Measurements from ENCODE around the gene EIF4E1B.

EIF4E1B gene

GRCh38 chr5:176674799-176675198 is 44.3 kb downstream of the EIF4E1B start:
- TF ChIP-seq CREB5 (CRISPR knock-in tag; IDR thresholded peaks at IDR 0.05; ENCODE audit: low read depth) (no peak), ZFP30 (CRISPR knock-in tag; IDR thresholded peaks at IDR 0.05) (no peak), CSRNP3 (CRISPR knock-in tag; IDR thresholded peaks at IDR 0.05) (no peak), ZNF8 (CRISPR knock-in tag; IDR thresholded peaks at IDR 0.05) (no peak), OSR1 (CRISPR knock-in tag; IDR thresholded peaks at IDR 0.05) (no peak), TCF4 (CRISPR knock-in tag; IDR thresholded peaks at IDR 0.05; ENCODE audit: borderline replicate concordance) (no peak), SNAI2 (CRISPR knock-in tag; IDR thresholded peaks at IDR 0.05) (no peak), ESRRG (CRISPR knock-in tag; IDR thresholded peaks at IDR 0.05) (no peak), GLIS3 (CRISPR knock-in tag; IDR thresholded peaks at IDR 0.05) (no peak), ZC3H10 (CRISPR knock-in tag; IDR thresholded peaks at IDR 0.05) (no peak), ZFP3 (CRISPR knock-in tag; IDR thresholded peaks at IDR 0.05) (no peak), BACH2 (CRISPR knock-in tag; IDR thresholded peaks at IDR 0.05; ENCODE audit: borderline replicate concordance) (no peak), PATZ1 (CRISPR knock-in tag; IDR thresholded peaks at IDR 0.05; ENCODE audit: borderline replicate concordance) (no peak)
- no peak for ATAC-seq

GRCh38 chr5:176675676-176676360 is 45.3 kb downstream of the EIF4E1B start:
- no peak for TF ChIP-seq ARNTL (CRISPR knock-in tag; IDR thresholded peaks at IDR 0.05; ENCODE audit: borderline replicate concordance, low read depth)
- no peak for TF ChIP-seq CREB5 (CRISPR knock-in tag; IDR thresholded peaks at IDR 0.05; ENCODE audit: low read depth)
- no peak for TF ChIP-seq PATZ1 (CRISPR knock-in tag; IDR thresholded peaks at IDR 0.05; ENCODE audit: borderline replicate concordance)
- no peak for TF ChIP-seq ZNF565 (CRISPR knock-in tag; conservative IDR thresholded peaks at IDR 0.05; ENCODE audit: low read depth)
- TF ChIP-seq POU6F1 (CRISPR knock-in tag; IDR thresholded peaks at IDR 0.05; ENCODE audit: borderline replicate concordance, low read depth): no peak
- TF ChIP-seq ESRRG (CRISPR knock-in tag; IDR thresholded peaks at IDR 0.05): no peak
- TF ChIP-seq ZFP30 (CRISPR knock-in tag; IDR thresholded peaks at IDR 0.05): no peak
- TF ChIP-seq ZFP3 (CRISPR knock-in tag; IDR thresholded peaks at IDR 0.05): no peak
- no peak for TF ChIP-seq PPARA (CRISPR knock-in tag; IDR thresholded peaks at IDR 0.05; ENCODE audit: borderline replicate concordance)
- ATAC-seq: peak; percentile 62

- ATAC-seq: peak; percentile 13; the same call in 2 of the 3 replicates
- TF ChIP-seq ZNF70 (CRISPR knock-in tag; IDR thresholded peaks at IDR 0.05) (no peak), POU6F1 (CRISPR knock-in tag; IDR thresholded peaks at IDR 0.05; ENCODE audit: borderline replicate concordance, low read depth) (no peak), RARB (CRISPR knock-in tag; IDR thresholded peaks at IDR 0.05) (no peak), CREB5 (CRISPR knock-in tag; IDR thresholded peaks at IDR 0.05; ENCODE audit: low read depth) (no peak), GLIS3 (CRISPR knock-in tag; IDR thresholded peaks at IDR 0.05) (no peak), PATZ1 (CRISPR knock-in tag; IDR thresholded peaks at IDR 0.05; ENCODE audit: borderline replicate concordance) (no peak), ZNF565 (CRISPR knock-in tag; conservative IDR thresholded peaks at IDR 0.05; ENCODE audit: low read depth) (no peak), ZNF8 (CRISPR knock-in tag; IDR thresholded peaks at IDR 0.05) (no peak), SNAI2 (CRISPR knock-in tag; IDR thresholded peaks at IDR 0.05) (no peak), ARNTL (CRISPR knock-in tag; IDR thresholded peaks at IDR 0.05; ENCODE audit: borderline replicate concordance, low read depth) (no peak), OSR1 (CRISPR knock-in tag; IDR thresholded peaks at IDR 0.05) (no peak), ZC3H10 (CRISPR knock-in tag; IDR thresholded peaks at IDR 0.05) (no peak), TCF4 (CRISPR knock-in tag; IDR thresholded peaks at IDR 0.05; ENCODE audit: borderline replicate concordance) (no peak)
These were observed 45.9 kb downstream of the EIF4E1B start for GRCh38 chr5:176676361-176676824.
